NCI-H1092 (cell line): ENCODE data around the gene FMN1.
"Not testable (repeated sequence)": the region's sequence is repeated elsewhere in the genome, so short reads cannot be mapped to it uniquely, and the experiment has no call there.

Experiments used
- DNase-seq: peaks from one replicate; lab custom pipeline; 2025; lab: John Stamatoyannopoulos, UW

Gene FMN1

DNA sequence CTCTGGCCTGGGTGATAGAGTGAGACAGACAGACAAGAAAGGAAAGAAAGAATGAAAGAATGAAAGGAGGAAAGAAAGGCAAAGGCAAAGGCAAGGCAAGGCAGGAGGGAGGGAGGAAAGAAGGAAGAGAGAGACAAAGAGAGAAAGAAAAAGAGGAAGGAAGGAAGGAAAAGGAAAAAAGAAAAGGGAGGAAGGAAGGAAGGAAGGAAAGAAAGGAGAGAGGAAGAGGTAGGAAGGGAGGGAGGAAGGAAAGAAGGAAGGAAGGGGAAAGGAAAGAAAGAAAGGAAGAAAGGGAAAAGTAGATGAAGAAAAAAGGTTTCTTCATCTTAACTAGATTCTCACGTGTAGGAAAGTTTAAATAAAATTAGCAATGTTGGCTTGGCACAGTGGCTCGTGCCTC is 334.5 kb downstream of the FMN1 start:
- no peak for DNase-seq

- DNase-seq, result no peak
Observed at GRCh38 chr15:32859251-32859650, 335.3 kb downstream of the FMN1 start.

- no peak for DNase-seq
Observed at GRCh38 chr15:32857732-32858131, 336.8 kb downstream of the FMN1 start.

- DNase-seq, result no peak
Observed at GRCh38 chr15:32856753-32857152, 337.8 kb downstream of the FMN1 start.

GRCh38 chr15:32855942-32856341 is 338.6 kb downstream of the FMN1 start:
- DNase-seq, result no peak

DNA sequence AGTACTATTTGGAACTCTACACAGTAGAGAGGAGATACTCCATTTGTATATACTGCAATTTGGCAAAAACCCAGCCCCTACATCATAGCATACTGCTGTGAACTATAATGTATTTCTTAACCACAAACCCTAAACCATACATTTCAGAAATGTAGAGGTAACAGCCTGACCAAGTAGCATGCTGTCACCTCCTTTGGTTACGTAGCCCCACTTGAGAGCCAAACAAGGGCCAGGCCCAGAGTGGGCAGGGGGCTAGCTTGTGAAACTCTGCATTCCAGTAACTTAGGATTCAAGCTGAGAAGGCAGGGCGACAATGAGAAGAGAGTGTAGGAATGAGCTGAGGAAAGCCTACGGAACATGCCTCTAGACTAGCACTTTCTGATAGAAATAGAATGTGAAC is 340.9 kb downstream of the FMN1 start:
- no peak for DNase-seq

- DNase-seq, result no peak
Observed at GRCh38 chr15:32852771-32853170, 341.7 kb downstream of the FMN1 start.

GRCh38 chr15:32852017-32852416 is 342.5 kb downstream of the FMN1 start:
- DNase-seq, result no peak

DNA sequence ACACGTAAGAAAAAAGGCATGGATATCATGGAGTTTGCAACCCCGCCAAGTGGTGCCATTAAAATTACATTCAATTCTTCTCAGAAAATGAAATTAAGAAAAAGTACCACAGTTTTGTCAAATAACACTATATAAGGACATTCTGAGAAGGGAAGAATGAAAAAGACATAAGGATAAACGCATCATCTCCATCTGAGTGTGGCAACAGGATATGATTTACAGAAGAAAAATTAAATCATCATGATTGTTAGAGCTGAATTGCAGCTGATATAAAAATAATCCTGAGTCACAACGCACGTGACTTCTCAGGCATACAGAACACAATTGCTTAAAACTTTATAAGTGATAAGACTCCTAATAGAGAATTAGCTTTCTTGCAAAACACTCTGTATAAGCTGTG is 342.9 kb downstream of the FMN1 start:
- DNase-seq, result no peak

DNA sequence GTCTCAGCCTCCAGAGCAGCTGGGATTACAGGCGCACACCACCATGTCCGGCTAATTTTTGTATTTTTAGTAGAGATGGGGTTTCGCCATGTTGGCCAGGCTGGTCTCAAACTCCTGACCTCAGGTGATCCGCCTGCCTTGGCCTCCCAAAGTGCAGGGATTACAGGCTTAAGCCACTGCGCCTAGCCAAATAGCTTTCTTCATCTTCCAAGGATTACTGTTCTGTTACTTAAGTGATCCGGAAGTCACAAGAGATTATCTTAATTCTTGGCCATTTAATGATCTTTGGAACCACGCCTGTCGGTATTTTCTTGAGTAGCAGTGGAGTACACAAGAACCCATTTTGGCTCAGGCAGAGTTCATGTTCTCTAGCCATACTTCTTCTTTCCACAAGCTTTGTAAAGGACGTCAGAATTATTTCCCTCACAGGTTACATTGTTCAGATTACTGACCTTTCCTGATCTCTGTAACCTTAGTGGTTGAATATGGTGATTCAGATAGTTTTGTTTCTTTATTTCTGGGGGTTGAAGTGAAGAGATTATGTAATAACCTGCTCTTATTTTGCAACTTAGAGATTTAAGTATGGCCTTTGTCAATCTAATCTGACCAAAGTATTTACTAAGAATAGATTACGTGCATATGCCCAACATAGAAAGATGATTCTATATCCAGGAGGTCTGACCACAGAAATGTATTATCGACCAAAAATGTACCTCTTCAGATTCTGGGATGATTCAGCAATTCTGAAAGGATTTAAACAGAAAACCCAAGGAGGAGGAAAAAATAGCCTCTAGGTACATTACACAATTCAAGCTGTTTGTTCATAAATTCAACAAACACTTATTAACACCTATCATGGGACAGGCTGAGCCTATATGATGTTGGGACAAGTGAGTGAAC is 344.5 kb downstream of the FMN1 start:
- no peak for DNase-seq

DNA sequence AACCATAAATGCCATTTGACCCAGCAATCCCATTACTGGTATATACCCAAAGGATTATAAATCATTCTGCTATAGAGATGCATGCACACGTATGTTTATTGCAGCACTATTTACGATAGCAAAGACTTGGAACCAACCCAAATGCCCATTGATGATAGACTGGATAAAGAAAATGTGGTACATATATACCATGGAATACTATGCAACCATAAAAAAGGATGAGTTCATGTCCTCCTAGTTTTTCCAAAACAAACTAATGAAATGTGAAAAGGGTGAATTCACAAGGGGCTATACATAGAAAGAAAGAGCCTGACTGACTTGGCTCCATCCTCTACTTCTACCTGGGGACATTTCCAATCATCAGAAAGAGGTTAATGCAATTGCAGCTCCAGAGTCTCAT is 347.8 kb downstream of the FMN1 start:
- DNase-seq, result not testable (repeated sequence)

GRCh38 chr15:32844118-32844711 is 350.3 kb downstream of the FMN1 start:
- DNase-seq, result peak; percentile 7

DNA sequence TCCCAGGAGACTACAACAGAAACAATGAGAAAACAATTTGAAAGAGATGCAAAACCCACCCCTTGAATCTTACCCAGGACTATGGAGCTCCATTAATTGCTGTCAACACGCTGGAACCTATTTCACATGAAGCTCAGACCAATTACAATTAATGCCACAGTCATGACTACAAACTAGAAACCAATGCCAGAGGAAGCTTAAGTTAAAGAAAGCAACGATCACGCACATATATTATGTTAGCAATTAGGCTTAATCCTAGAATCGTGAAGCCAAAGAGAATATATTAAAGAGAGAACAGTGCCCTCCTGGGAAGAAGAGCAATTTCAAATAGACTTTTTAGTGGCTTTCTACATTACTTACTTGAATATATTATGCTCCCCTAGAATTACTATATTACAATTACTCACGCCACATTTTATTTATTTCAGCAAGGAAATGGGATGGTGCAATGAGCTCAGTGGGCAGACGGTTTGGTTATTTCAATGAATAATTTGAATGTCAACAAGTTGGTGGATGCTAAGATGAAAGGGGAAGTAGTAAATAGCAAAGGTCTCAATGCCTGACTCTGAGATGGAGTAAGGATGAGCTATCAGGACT is 351.2 kb downstream of the FMN1 start:
- DNase-seq, result no peak

DNA sequence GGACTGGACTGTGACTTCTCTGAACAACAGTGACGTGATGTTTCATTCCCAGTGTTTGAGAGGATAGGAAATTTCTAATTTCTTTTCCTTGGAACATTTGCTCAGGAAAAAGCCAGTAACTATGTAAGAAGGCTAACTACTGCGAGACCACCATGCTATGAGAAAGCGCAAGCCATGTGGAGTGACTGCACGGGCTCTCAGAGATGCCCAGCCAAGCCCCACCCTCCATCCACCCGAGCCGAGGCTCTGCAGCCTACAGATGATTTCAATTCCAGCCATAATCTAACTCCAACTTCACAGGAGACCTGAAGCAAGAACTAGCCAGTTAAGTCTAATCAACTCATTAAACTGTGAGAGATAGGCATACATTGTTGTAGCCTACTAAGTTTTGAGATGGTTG is 352.4 kb downstream of the FMN1 start:
- no peak for DNase-seq

DNA sequence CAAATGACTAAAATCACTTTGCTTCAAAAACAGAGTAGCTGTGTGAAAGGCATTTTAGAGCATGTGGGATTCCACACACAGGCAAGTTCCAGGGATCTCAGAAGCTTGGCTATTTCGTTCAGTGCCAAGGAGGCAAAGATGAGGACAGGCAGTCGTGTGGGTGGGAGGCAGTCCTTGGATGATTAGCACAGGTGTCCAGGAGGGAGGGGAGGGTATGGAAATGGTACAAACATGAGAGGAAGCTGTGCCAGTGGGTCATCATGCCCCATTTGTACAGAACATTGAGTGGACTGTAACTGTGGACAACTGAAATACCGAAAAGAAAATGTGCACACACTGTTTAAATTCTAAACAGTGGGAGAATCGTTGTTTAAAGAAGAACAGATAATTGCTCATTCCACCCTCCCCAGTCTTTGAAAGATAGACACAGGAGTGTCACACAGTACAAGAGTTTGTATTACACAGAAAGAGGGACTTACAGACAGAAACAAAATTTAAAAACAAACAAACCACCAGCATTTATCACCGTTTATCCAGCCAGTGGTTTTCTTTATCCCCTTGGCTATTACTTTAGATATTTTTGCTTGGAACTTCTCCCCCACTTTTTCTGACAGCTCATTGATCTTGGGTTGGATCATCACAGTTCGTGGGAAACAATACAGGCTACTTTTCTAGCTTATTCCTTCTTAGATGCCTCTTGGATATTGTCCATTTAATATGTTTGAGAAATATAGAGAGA is 353.8 kb downstream of the FMN1 start:
- no peak for DNase-seq

DNA sequence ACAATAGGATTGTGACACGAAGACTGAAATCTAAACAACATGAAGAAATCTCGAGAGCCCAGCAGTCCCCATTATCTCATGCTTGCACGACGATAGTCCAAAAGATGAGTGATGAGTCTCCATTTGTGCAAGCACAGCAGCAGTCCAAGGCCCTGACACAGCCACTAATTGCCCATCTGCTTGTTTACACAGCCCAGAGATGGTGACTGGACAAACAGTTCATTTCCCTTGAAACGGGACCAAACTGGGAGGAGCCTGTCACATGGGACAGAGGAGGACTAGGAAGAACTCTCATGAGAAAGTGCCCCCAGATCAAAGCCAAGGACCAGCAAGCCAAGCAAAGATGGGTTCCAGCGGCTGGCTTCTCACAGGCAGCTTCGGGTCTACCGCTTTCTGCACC is 355.7 kb downstream of the FMN1 start:
- peak; percentile 56 for DNase-seq

DNA sequence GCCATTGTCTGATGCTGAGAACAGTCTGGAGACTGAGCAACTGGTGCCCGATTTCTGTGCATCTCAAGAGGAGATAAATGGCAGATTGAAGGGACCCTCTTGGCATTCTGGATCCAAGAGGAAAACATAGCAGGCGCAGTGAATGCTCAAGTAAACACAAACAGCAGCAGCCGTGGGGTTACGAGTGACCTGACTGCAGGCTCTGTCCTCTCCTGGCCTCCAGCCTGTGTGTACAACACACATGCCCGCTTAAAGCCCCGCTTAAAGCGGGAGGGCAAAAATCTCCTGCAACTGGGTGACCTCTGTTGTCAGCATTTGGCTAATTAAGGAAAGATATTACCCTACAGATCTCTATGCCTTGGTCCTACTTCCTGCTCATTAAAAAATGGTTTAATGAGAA is 356.2 kb downstream of the FMN1 start:
- DNase-seq, result no peak

GRCh38 chr15:32837935-32838334 is 356.6 kb downstream of the FMN1 start:
- DNase-seq, result no peak

DNA sequence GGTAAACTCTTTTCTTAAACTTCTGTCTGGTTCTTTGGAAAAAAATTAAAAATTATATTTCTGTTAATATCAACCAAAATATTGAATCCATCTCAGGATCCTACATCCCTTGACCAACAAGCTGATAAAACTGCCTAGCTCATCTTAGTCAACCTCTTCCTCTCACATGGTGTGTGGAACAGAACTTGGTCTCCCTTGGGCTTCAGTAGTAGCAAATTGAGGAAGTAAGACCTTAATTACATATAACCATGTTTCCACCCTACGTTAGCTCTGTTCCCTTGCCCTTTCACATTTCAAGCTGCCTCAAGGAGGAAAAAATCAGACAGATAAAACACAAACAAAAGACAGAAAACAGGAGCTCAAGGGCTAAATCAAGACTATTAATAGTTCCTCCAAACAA is 360.4 kb downstream of the FMN1 start:
- DNase-seq, result no peak

GRCh38 chr15:32833379-32833821 is 361.1 kb downstream of the FMN1 start:
- DNase-seq, result no peak

- no peak for DNase-seq
Observed at GRCh38 chr15:32831485-32831884, 363.0 kb downstream of the FMN1 start.

DNA sequence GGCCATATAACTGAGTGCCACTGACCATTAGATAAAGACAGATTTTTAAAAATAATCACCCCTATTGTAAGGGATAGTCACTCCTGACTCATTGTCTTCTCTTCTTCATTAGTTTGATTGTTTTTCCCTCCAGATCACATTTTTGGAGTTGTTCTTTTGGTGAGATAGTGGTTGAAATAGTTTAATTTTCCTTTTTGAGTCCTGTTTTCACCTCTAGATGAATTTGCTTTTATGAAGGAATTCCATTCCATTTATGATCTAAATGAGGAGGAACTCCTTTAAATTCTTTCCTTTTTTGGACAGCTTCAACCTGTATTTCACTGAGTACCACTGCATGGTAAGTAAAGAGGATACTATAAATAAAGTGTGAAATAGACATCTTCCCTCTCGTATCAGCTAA is 364.3 kb downstream of the FMN1 start:
- no peak for DNase-seq

DNA sequence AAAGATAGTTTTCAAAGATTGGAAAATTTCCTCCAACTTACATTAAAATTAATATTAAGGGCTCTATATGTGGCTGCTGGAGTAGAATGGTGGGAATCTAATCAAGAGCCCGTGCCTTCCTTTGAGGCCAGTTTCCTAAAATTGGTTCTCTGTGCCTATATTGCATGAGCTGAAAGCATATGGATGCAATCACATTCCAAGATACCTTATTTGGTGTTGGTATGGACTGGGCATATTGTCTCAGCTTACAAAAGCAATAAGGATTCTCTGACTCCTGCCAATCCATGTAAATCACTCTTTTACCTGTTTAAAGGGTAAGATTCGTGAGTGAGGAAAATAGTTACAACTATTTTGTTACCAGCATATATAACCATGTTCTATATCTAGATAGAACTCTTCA is 365.1 kb downstream of the FMN1 start:
- no peak for DNase-seq
